Measurements from ENCODE around the gene CSTF2T. TPM values are rescaled to one million over a fixed set of nuclear protein-coding genes. Genes with fewer than 3 reads are reported as not detected.
A peak's percentile ranks its signal among the peaks of the same experiment; 100 is the strongest.

Gene CSTF2T
- total and polyA plus RNA-seq, 2 donors (not counting 3 experiments of a cell fraction or from before 2014, with no cell fraction given): 4.8 to 19.8 TPM

- TF ChIP-seq MAX (IDR thresholded peaks at IDR 0.05; ENCODE audit: insufficient read depth, insufficient read length) (no peak), POLR2AphosphoS5 (IDR thresholded peaks at IDR 0.05; ENCODE audit: insufficient read depth, low read depth, low read length) (no peak), JUN (IDR thresholded peaks at IDR 0.05; ENCODE audit: borderline replicate concordance, insufficient read depth, insufficient read length, low read depth) (no peak)
- FAIRE-seq: no peak
- no peaks in the 10 kb centered on the region for H3K36me3 ChIP-seq (ENCODE audit: control insufficient read depth in 2 of 2, extremely low read depth in 1 of 2, insufficient read depth in 2 of 2, low read length in 2 of 2)
- no peaks in the 10 kb centered on the region for H4K20me1 ChIP-seq (replicated peaks; ENCODE audit: control insufficient read depth, extremely low read depth, insufficient read depth, low read length)
- BruUV-seq (replicated peaks): no TSS peak
- no peak overlapping the region for H3K27ac ChIP-seq (ENCODE audit: insufficient read depth, low read depth, low read length)
- ChIA-PET POLR2A (no interaction called here), CTCF (no interaction called here)
- H3K9me3 ChIP-seq (replicated peaks; ENCODE audit: control insufficient read depth, insufficient read depth, low read length): no peaks in the 10 kb centered on the region
- H3K4me3 ChIP-seq (replicated peaks in 1 of 3; ENCODE audit: insufficient read depth in 1 of 3, low read depth in 1 of 3, low read length in 3 of 3): no peak overlapping the region
- no peak for DNase-seq (ENCODE audit: low read depth, low spot score)
- intact Hi-C loops (cut with micrococcal nuclease) (no loop called here), dilution Hi-C loops (cut with MboI; ENCODE audit: extremely low pct_ligation_motif_present, low sequenced_read_pairs) (no loop called here)
- no peak overlapping the region for H3K9ac ChIP-seq (replicated peaks; ENCODE audit: extremely low read depth, insufficient read depth, low read length)
- H3K9me1 ChIP-seq (replicated peaks; ENCODE audit: control insufficient read depth, extremely low read depth, insufficient read depth, low read length): no peaks in the 10 kb centered on the region
- no peaks in the 10 kb centered on the region for H3K27me3 ChIP-seq (ENCODE audit: control insufficient read depth in 2 of 2, insufficient read depth in 2 of 2, low read length in 2 of 2)
- H3K4me2 ChIP-seq (ENCODE audit: insufficient read depth, low read length): no peak overlapping the region
- H3K4me1 ChIP-seq (ENCODE audit: control insufficient read depth, extremely low read depth, insufficient read depth, low read length): peaks cover 3% of the 10 kb centered on the region
- H3K79me2 ChIP-seq (ENCODE audit: control insufficient read depth, insufficient read depth, low read length): no peaks in the 10 kb centered on the region
- H2AFZ ChIP-seq (ENCODE audit: low read depth, low read length): no peak overlapping the region
These were observed 41.4 kb downstream of the CSTF2T start for GRCh38 chr10:51658000-51658399.

GRCh38 chr10:51656503-51656902 lies 42.9 kb downstream of the CSTF2T start:
- no peak overlapping the region for H3K4me2 ChIP-seq (ENCODE audit: insufficient read depth, low read length)
- H3K9ac ChIP-seq (replicated peaks; ENCODE audit: extremely low read depth, insufficient read depth, low read length): no peak overlapping the region
- H4K20me1 ChIP-seq (replicated peaks; ENCODE audit: control insufficient read depth, extremely low read depth, insufficient read depth, low read length): no peaks in the 10 kb centered on the region
- CTCF ChIA-PET: interaction anchor here (1.4 kb wide), 1 partner anchor 11 kb away, joined by 4 read pairs; no protein-coding TSS in a partner anchor
- peak; percentile 31 for FAIRE-seq
- no peaks in the 10 kb centered on the region for H3K9me3 ChIP-seq (replicated peaks; ENCODE audit: control insufficient read depth, insufficient read depth, low read length)
- no peaks in the 10 kb centered on the region for H3K27me3 ChIP-seq (ENCODE audit: control insufficient read depth in 2 of 2, insufficient read depth in 2 of 2, low read length in 2 of 2)
- dilution Hi-C loops (cut with MboI; ENCODE audit: extremely low pct_ligation_motif_present, low sequenced_read_pairs): no loop called here
- no peaks in the 10 kb centered on the region for H3K36me3 ChIP-seq (ENCODE audit: control insufficient read depth in 2 of 2, extremely low read depth in 1 of 2, insufficient read depth in 2 of 2, low read length in 2 of 2)
- POLR2A ChIA-PET: no interaction called here
- TF ChIP-seq GATA2 (IDR thresholded peaks at IDR 0.05; ENCODE audit: insufficient read depth, insufficient read length, low read depth, low read length) (peak; percentile 85), POLR2AphosphoS5 (IDR thresholded peaks at IDR 0.05; ENCODE audit: insufficient read depth, low read depth, low read length) (no peak)
- no peak overlapping the region for H2AFZ ChIP-seq (ENCODE audit: low read depth, low read length)
- no peak overlapping the region for H3K4me3 ChIP-seq (replicated peaks in 1 of 3; ENCODE audit: insufficient read depth in 1 of 3, low read depth in 1 of 3, low read length in 3 of 3)
- DNase-seq (ENCODE audit: low read depth, low spot score): peak; percentile 83
- H3K27ac ChIP-seq (ENCODE audit: insufficient read depth, low read depth, low read length): no peak overlapping the region
- no peaks in the 10 kb centered on the region for H3K9me1 ChIP-seq (replicated peaks; ENCODE audit: control insufficient read depth, extremely low read depth, insufficient read depth, low read length)
- no TSS peak for BruUV-seq (replicated peaks)
- H3K4me1 ChIP-seq (ENCODE audit: control insufficient read depth, extremely low read depth, insufficient read depth, low read length): peaks cover 6% of the 10 kb centered on the region
- intact Hi-C loops (cut with micrococcal nuclease): no loop called here
- no peaks in the 10 kb centered on the region for H3K79me2 ChIP-seq (ENCODE audit: control insufficient read depth, insufficient read depth, low read length)

Measured in endothelial cell of umbilical vein (primary cell).